SHP77 (cell line): ENCODE results near the gene IREB2.

ENCODE experiments used
- DNase-seq, 2 experiments: peaks; one replicate each; lab custom pipeline; 2025; lab: John Stamatoyannopoulos, UW

IREB2 gene

DNA sequence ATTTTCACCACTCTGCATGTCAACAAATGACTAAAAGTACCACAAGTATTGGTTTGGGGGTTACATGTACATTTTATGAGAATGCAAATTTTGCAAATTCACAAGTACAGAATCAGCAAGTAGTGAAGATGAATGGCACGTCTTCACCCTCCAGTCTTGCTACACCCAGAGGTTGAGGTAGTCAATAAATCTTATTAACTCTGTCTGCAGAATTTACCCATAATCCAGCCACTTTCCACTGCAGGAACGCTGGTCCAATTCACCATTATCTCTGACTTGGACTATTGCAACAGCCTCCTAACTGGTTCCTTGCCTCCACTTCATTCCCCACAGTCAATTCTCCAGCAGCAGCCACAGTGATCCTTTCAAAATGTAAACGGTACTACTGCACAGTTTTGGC is 112.8 kb downstream of the IREB2 start:
- no peak for DNase-seq
